K562 (cell line): ENCODE measurements around the gene TBPL2. TPM values are rescaled to one million over a fixed set of nuclear protein-coding genes. Genes with fewer than 3 reads are reported as not detected.

Experiments
- ATAC-seq: fragments of 200-7000 bp; cut with Tn5 transposase; 3 replicates; pipeline ENCODE4 v1.9.1; 2020; ENCODE audit warnings: moderate library complexity
- BruUV-seq: library from RNA; stranded (reverse); fragments of 400-500 nt; replicated peaks from 2 replicates; lab custom pipeline; 2021; lab: Mats Ljungman, UMichigan
- CTCF ChIA-PET: fragments of 300-600 bp; formaldehyde crosslinking; extraction: SDS; loops from one replicate; lab custom pipeline; 2021; ENCODE audit warnings: low intra/inter-chr PET ratio; lab: Yijun Ruan, JAX
- POLR2A ChIA-PET: fragments of 300-600, 350-650 bp; sonication (Branson Sonifier 250); formaldehyde crosslinking; extraction: SDS; loops from one replicate; lab custom pipeline; 2021; ENCODE audit warnings: antibody characterized with exemption, inconsistent platforms; lab: Yijun Ruan, JAX
- DNase-seq, 4 experiments: peaks; one replicate each; pipeline versions ENCODE4 v3.0.0 to v3.0.0-alpha.2; 2011 to 2018; ENCODE audit warnings: low spot score in 3 of 4, mixed read lengths in 3 of 4; ENCODE audit errors: extremely low read depth in 1 of 4
- FAIRE-seq: peaks from 2 replicates; lab custom pipeline; 2011; peaks lifted over from hg19 to GRCh38; lab: Jason Lieb, UNC
- H2AFZ ChIP-seq: 2 replicates; pipeline ENCODE4 v1.6.0; 2011; ENCODE audit warnings: low read depth, low read length, control low read depth, inconsistent platforms
- H3K27ac ChIP-seq: fragments of 200-600 bp; 3 replicates; pipeline ENCODE4 v1.8.0; 2011; ENCODE audit warnings: low read depth, mild to moderate bottlenecking, control low read depth, inconsistent platforms, low read length, moderate library complexity, mixed read lengths; ENCODE audit errors: extremely low read depth
- H3K27me3 ChIP-seq, 2 experiments: fragments of 300-600 bp in 1 of 2; 2 replicates in 1 of 2; 3 replicates in 1 of 2; pipeline versions ENCODE4 v1.6.0 to v1.8.0; 2011; ENCODE audit warnings: inconsistent platforms in 2 of 2, low read length in 2 of 2, mild to moderate bottlenecking in 1 of 2, mixed read lengths in 1 of 2, moderate library complexity in 1 of 2; ENCODE audit not compliant: control insufficient read depth in 2 of 2, insufficient read depth in 2 of 2
- H3K36me3 ChIP-seq: fragments of 300-600 bp; 3 replicates; pipeline ENCODE4 v1.8.0; 2011; ENCODE audit warnings: mild to moderate bottlenecking, low read length, inconsistent platforms; ENCODE audit not compliant: control insufficient read depth, insufficient read depth
- H3K4me1 ChIP-seq, 2 experiments: fragments of 200-600 bp in 1 of 2; replicated peaks in 1 of 2; 2 replicates in 1 of 2; 3 replicates in 1 of 2; pipeline versions ENCODE4 v1.5.1 to v1.8.0; 2011; ENCODE audit warnings: inconsistent platforms in 2 of 2, low read length in 2 of 2, mild to moderate bottlenecking in 1 of 2, mixed read lengths in 1 of 2, moderate library complexity in 1 of 2; ENCODE audit not compliant: control insufficient read depth in 2 of 2, insufficient read depth in 2 of 2
- H3K4me2 ChIP-seq: 2 replicates; pipeline ENCODE4 v1.6.1; 2011; ENCODE audit warnings: low read length, control low read depth, inconsistent platforms, mixed read lengths; ENCODE audit not compliant: insufficient read depth
- H3K4me3 ChIP-seq: fragments of 200-600 bp; sonication (generic), shearing (Covaris generic); 2 replicates; pipeline ENCODE4 v1.5.1; 2016; ENCODE audit warnings: control low read depth, inconsistent platforms
- H3K79me2 ChIP-seq: fragments of 200-600 bp; 3 replicates; pipeline ENCODE4 v1.8.0; 2011; ENCODE audit warnings: low read length, inconsistent platforms; ENCODE audit not compliant: control insufficient read depth, insufficient read depth
- H3K9ac ChIP-seq, 2 experiments: 2 replicates each; pipeline versions ENCODE4 v1.6.0 to v1.6.1; 2011; ENCODE audit warnings: low read depth in 2 of 2, low read length in 2 of 2, control low read depth in 1 of 2, inconsistent platforms in 1 of 2, mild to moderate bottlenecking in 1 of 2, mixed read lengths in 1 of 2; ENCODE audit not compliant: insufficient read depth in 1 of 2
- H3K9me1 ChIP-seq: one replicate; pipeline ENCODE4 v1.6.0; 2011; ENCODE audit warnings: inconsistent platforms, mild to moderate bottlenecking, low read length, moderate library complexity; ENCODE audit not compliant: control insufficient read depth, insufficient read depth
- H3K9me3 ChIP-seq: replicated peaks from 2 replicates; pipeline ENCODE4 v1.5.1; 2011; ENCODE audit warnings: low read depth, low read length, inconsistent platforms; ENCODE audit not compliant: control insufficient read depth, insufficient read depth
- H4K20me1 ChIP-seq: replicated peaks from 2 replicates; pipeline ENCODE4 v1.6.1; 2011; ENCODE audit warnings: low read length, inconsistent platforms, mixed read lengths; ENCODE audit not compliant: control insufficient read depth, insufficient read depth
- EWSR1 ChIP-seq: fragments of 450-650 bp; IDR thresholded peaks from 2 replicates; pipeline ENCODE4 v1.6.1; 2018; ENCODE audit warnings: borderline replicate concordance, mild to moderate bottlenecking, low read depth, moderate library complexity; ENCODE audit not compliant: partially characterized antibody
- HDAC2 ChIP-seq: fragments of 450-650 bp; IDR thresholded peaks from 2 replicates; pipeline ENCODE4 v1.6.1; 2016; ENCODE audit warnings: mild to moderate bottlenecking
- HDAC3 ChIP-seq: fragments of 450-650 bp; IDR thresholded peaks from 2 replicates; pipeline ENCODE4 v1.6.1; 2018; ENCODE audit warnings: borderline replicate concordance, mild to moderate bottlenecking, moderate library complexity; ENCODE audit not compliant: partially characterized antibody
- ZNF282 ChIP-seq: sonication (generic); formaldehyde crosslinking; IDR thresholded peaks from 2 replicates; pipeline ENCODE4 v1.8.1; 2023; ENCODE audit warnings: missing genetic modification reagents
- in situ Hi-C: fragments of 300-500 bp; cut with MboI; formaldehyde crosslinking; loops from 4 replicates; pipeline ENCODE4 v1.15.0; 2018; ENCODE audit warnings: inconsistent platforms, mixed read lengths
- intact Hi-C: fragments of 100-400 bp; cut with micrococcal nuclease; formaldehyde crosslinking; loops from 2 replicates; pipeline ENCODE4 v1.14.2; 2022
- polyA plus RNA-seq, 8 experiments: library from polyadenylated mRNA; depleted of rRNA in 4 of 8; stranded (reverse) in 5 of 8; unstranded in 3 of 8; fragments of >200 nt; fragmentation: Nextera tagmentation in 2 of 8; fragmentation: Illumina TruSeq in 1 of 8; extraction: Ambion mirVana in 2 of 8; extraction: Trizol in 1 of 8; gene quantifications; 2 replicates each; pipeline versions ENCODE4 v1.2.1 to v1.2.3, GENCODE V29; 2011 to 2014; ENCODE audit warnings: inconsistent platforms in 1 of 8, missing spikeins in 1 of 8
- total RNA-seq, 7 experiments: library from RNA; depleted of rRNA in 6 of 7; stranded (reverse); fragments of >200 nt in 6 of 7; fragmentation: Illumina TruSeq in 2 of 7; extraction: Trizol in 2 of 7; gene quantifications; 2 replicates each; pipeline versions ENCODE4 v1.2.1 to v1.2.3, GENCODE V29; 2011 to 2021; ENCODE audit warnings: low replicate concordance in 1 of 7
- TF ChIP-seq, protein P1 (sequence below): fragments of 250-450 bp; sonication (Bioruptor Pico); IDR thresholded peaks from 2 replicates; pipeline ENCODE4 v1.4.0; 2020; ENCODE audit warnings: mild to moderate bottlenecking, moderate library complexity, borderline replicate concordance
- TF ChIP-seq, protein P2 (sequence below): fragments of 450-650 bp; formaldehyde crosslinking; IDR thresholded peaks from 2 replicates; pipeline ENCODE4 v1.4.0; 2022; ENCODE audit warnings: mild to moderate bottlenecking, moderate library complexity
- TF ChIP-seq, protein P3 (sequence below): conservative IDR thresholded peaks from 2 replicates; pipeline ENCODE4 v1.6.1; 2011; ENCODE audit warnings: low read depth, mild to moderate bottlenecking, low read length; ENCODE audit not compliant: control insufficient read depth

The TBPL2 gene
- total and polyA plus RNA-seq, 9 of the 15 experiments (the other 6 are each of a cell fraction or from before 2014, with no cell fraction given): not detected

DNA sequence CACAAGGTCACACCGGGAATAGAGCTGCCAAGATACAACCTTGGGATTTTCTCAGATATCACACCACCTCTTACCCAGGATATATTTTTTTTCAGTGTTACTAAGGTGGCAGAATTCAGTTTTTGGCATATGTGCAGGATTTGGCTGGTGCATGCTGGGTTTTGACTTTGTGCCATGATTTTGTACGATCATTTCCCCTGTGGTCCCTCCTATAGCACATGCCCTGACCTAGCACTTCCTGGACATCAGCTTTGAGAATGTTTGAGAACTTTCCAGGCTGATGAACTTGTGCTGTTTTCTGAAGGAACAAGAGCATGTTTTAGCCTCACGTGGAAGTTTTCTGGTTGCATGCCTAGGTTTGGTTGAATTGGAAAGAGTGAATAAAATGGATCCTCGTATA, 11.0 kb upstream of the TBPL2 start (continued):
- TF ChIP-seq, protein P1, sequence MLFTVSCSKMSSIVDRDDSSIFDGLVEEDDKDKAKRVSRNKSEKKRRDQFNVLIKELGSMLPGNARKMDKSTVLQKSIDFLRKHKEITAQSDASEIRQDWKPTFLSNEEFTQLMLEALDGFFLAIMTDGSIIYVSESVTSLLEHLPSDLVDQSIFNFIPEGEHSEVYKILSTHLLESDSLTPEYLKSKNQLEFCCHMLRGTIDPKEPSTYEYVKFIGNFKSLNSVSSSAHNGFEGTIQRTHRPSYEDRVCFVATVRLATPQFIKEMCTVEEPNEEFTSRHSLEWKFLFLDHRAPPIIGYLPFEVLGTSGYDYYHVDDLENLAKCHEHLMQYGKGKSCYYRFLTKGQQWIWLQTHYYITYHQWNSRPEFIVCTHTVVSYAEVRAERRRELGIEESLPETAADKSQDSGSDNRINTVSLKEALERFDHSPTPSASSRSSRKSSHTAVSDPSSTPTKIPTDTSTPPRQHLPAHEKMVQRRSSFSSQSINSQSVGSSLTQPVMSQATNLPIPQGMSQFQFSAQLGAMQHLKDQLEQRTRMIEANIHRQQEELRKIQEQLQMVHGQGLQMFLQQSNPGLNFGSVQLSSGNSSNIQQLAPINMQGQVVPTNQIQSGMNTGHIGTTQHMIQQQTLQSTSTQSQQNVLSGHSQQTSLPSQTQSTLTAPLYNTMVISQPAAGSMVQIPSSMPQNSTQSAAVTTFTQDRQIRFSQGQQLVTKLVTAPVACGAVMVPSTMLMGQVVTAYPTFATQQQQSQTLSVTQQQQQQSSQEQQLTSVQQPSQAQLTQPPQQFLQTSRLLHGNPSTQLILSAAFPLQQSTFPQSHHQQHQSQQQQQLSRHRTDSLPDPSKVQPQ (CRISPR knock-in tag): no peak
- TF ChIP-seq HDAC2 (no peak), EWSR1 (no peak)
- TF ChIP-seq, protein P2, sequence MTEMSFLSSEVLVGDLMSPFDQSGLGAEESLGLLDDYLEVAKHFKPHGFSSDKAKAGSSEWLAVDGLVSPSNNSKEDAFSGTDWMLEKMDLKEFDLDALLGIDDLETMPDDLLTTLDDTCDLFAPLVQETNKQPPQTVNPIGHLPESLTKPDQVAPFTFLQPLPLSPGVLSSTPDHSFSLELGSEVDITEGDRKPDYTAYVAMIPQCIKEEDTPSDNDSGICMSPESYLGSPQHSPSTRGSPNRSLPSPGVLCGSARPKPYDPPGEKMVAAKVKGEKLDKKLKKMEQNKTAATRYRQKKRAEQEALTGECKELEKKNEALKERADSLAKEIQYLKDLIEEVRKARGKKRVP: no peak

DNA sequence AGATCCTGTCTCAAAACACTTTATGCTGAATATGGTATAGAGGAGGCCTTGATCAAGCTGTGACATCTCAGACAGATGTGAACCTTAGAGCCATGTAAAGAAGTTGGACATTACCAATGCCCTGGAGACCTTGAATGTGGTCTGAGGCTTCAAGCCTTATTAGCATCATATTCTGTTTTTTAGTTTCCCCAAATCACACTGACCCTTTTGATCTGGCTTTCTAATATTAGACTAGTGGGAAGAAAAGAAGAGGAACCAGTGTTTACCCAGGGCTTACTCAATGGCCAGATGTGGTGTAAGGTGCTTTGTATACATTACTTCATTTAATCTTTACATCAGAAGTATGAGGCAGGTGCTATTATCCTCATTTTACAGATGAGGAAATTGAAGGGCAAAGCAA, 10.6 kb upstream of the TBPL2 start:
- Histone ChIP-seq H3K4me1 (peaks cover 0 to 6% of the 10 kb centered on the region in 2 experiments; a peak in 1 of 5 replicates), H3K4me3 (no peak overlapping the region), H3K27me3 (no peaks in the 10 kb centered on the region; a peak in 1 of 5 replicates), H3K9me3 (no peaks in the 10 kb centered on the region), H3K36me3 (no peaks in the 10 kb centered on the region), H3K9me1 (no peaks in the 10 kb centered on the region), H3K79me2 (no peaks in the 10 kb centered on the region), H2AFZ (no peak overlapping the region), H3K27ac (no peak overlapping the region), H3K9ac (no peak overlapping the region), H3K4me2 (no peak overlapping the region), H4K20me1 (no peaks in the 10 kb centered on the region)
- ATAC-seq: no peak
- intact Hi-C loops: no loop called here
- ChIA-PET POLR2A (no interaction called here), CTCF (no interaction called here)
- BruUV-seq: no TSS peak
- in situ Hi-C loops: no loop called here
- DNase-seq: no peak
- TF ChIP-seq, protein P3, sequence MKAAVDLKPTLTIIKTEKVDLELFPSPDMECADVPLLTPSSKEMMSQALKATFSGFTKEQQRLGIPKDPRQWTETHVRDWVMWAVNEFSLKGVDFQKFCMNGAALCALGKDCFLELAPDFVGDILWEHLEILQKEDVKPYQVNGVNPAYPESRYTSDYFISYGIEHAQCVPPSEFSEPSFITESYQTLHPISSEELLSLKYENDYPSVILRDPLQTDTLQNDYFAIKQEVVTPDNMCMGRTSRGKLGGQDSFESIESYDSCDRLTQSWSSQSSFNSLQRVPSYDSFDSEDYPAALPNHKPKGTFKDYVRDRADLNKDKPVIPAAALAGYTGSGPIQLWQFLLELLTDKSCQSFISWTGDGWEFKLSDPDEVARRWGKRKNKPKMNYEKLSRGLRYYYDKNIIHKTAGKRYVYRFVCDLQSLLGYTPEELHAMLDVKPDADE: no peak
- TF ChIP-seq ZNF282: no peak
- no peak for TF ChIP-seq HDAC3
- no peak for FAIRE-seq
